NOMO-1 (cell line): ENCODE data around the gene TBC1D20.
"Not testable (repeated sequence)": the region's sequence is repeated elsewhere in the genome, so short reads cannot be mapped to it uniquely, and the experiment has no call there.

ENCODE experiments used
- DNase-seq, 2 experiments: peaks; one replicate each; lab custom pipeline; 2025; ENCODE audit not compliant: unreplicated experiment in 2 of 2; lab: John Stamatoyannopoulos, UW

Gene TBC1D20

GRCh38 chr20:402898-403581 is 59.3 kb downstream of the TBC1D20 start:
- DNase-seq, result no peak

GRCh38 chr20:402496-402885 is 59.8 kb downstream of the TBC1D20 start:
- DNase-seq, result no peak

DNA sequence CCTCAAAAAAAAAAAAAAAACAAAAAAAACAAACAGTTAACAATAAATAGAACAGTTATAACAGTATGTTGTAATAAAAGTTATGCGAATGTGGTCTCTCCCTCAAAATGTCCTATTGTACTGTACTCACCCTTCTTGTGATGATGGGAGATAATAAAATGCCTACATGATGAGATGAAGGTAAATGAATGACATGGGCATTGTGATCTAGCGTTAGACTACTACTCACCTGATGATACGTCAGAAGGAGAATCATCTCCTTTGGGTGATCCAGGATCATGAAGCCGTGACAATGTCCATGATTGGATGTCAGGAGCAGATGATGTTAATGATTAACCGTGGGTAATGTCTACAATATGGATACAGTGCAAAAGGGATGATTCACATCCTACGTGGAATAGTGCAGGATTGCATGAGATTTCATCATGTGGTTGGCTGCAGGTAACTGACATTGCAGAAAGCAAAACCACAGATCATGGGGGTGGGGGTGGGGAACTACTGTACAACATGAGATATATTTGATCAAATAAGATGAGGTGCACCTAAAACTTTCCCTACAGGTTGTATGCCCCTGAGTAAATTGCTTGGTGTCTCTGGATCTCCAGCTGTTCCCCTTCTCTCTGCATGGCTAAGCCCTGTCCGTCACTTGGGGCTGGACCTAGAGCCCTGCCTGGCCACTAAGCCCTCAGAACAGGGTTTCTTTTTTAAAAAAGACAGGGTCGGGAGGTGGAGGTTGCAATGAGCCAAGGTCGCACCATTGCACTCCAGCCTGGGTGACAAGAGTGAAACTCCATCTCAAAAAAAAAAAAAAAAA is 60.4 kb downstream of the TBC1D20 start:
- DNase-seq, result no peak

- no peak for DNase-seq
Measured at GRCh38 chr20:400454-401275, 61.7 kb downstream of the TBC1D20 start.

GRCh38 chr20:400128-400453 is 62.2 kb downstream of the TBC1D20 start:
- DNase-seq, result no peak

GRCh38 chr20:399182-399707 is 63.1 kb downstream of the TBC1D20 start:
- no peak for DNase-seq

DNA sequence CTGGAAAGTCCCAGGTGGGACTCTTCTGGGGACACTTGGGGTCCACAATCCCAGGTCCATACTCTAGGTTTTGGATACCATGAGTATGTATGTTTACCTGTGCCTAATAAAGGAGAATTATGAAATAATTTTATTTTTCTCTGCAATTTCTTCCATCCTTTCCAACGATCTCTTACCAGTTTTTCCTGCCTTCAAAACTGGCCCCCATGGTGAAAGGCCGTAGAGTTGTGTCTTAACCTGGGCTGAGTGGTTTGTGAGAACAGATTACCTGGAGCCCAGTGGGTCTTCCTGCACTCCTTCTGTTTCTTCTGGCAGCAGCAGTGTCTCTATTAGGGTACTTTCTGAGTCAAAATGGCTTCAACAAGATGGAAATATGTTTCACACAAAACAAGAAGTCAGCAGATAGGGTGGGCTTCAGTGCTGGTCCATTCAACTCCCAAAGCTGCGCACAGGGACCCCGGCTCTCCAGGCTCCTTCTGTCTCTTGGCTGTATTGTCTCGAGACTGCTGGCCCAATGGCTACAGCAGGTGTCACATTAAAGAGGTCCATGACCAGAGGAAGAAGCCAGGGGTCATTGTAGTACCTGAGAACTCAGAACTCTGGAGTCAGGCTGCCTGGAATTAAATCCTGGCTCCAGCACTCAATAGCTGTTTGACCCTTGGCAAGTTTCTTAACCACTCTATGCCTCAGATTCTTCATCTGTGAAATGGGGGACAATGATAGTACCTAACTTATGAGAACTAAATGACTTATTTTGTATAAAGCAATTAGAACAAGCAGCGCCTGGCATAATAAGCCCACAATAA is 64.7 kb downstream of the TBC1D20 start:
- no peak for DNase-seq

GRCh38 chr20:396619-397431 is 65.5 kb downstream of the TBC1D20 start:
- DNase-seq, result no peak

- no peak for DNase-seq
Measured at GRCh38 chr20:396252-396618, 66.1 kb downstream of the TBC1D20 start.

GRCh38 chr20:393296-393695 is 69.0 kb downstream of the TBC1D20 start:
- DNase-seq, result not testable (repeated sequence)

GRCh38 chr20:391041-391711 is 71.2 kb downstream of the TBC1D20 start:
- DNase-seq, result no peak

DNA sequence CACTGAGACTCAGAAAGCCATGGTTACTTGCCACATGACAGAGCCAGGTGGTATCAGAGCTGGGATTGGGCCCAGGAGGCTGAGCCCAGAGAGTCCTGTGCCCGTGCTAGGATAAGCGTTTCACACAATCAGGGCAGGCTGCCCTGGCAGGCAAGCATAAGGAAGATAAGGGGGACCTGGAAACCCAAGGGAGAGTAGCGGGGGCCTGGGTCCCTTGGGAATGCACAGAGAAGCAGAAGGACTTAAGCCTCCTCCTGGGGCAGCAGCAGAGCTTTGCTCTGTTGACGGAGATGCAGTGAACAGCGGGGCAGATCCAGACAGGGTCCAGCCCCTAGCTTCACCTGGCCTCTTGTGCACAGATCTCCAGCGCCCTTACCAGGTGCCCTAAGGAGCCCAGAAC is 73.1 kb downstream of the TBC1D20 start:
- DNase-seq, result no peak

- DNase-seq, result no peak
Measured at GRCh38 chr20:388034-388994, 74.0 kb downstream of the TBC1D20 start.

- no peak for DNase-seq
Measured at GRCh38 chr20:387520-387919, 74.8 kb downstream of the TBC1D20 start.

- not testable (repeated sequence) for DNase-seq
Measured at GRCh38 chr20:386634-387033, 75.7 kb downstream of the TBC1D20 start.
